ENCODE data around the gene PCBP3. TPM values are rescaled to one million over a fixed set of nuclear protein-coding genes. Genes with fewer than 3 reads are reported as not detected.
"Not testable (repeated sequence)": the region's sequence is repeated elsewhere in the genome, so short reads cannot be mapped to it uniquely, and the experiment has no call there.

PCBP3 gene
- total and polyA plus RNA-seq, 12 donors: 1.7 to 15.8 (median 4.7) TPM

DNA sequence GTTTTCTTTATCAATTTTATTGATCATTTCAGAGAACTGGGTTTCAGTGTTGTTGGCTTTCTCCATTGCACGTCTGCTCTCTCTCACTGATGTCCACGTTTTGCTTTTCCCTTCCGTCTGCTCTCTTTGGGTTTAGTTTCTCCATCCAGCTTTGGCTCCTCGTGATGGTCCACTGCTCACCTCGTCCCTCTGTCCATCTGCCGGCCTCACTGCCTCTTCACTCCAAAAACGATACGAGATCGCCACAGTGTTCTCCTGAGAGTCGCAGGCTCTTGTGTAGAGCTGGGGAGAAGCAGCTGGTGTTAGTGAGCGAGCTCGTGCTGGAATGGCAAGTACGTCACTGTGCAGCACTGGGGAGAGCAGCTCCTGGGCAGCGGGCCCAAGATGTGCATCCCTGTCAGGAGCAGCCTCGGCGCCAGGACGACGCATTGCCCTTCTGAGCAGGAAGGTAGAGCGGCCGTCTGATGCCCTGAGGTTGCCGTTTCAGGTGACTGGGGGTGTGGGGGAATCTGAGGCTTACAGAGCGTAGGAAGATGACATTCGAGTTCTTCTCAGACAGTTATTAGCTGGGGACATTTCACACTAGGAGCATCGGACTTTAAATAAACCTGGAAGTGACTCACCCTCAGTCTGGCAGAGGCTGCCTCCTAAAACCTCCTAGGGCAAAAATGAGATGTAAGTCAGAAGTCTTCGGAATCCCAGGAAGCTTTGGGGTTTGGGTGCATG lies 31.4 kb upstream of the PCBP3 start:
- no peak overlapping the region for H3K27ac ChIP-seq
- DNase-seq: no peak
- no peak overlapping the region for H3K4me3 ChIP-seq
- no peak for TF ChIP-seq POLR2A (IDR thresholded peaks at IDR 0.05)
- TF ChIP-seq, protein P1, sequence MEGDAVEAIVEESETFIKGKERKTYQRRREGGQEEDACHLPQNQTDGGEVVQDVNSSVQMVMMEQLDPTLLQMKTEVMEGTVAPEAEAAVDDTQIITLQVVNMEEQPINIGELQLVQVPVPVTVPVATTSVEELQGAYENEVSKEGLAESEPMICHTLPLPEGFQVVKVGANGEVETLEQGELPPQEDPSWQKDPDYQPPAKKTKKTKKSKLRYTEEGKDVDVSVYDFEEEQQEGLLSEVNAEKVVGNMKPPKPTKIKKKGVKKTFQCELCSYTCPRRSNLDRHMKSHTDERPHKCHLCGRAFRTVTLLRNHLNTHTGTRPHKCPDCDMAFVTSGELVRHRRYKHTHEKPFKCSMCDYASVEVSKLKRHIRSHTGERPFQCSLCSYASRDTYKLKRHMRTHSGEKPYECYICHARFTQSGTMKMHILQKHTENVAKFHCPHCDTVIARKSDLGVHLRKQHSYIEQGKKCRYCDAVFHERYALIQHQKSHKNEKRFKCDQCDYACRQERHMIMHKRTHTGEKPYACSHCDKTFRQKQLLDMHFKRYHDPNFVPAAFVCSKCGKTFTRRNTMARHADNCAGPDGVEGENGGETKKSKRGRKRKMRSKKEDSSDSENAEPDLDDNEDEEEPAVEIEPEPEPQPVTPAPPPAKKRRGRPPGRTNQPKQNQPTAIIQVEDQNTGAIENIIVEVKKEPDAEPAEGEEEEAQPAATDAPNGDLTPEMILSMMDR (IDR thresholded peaks at IDR 0.05): no peak
- intact Hi-C loops (cut with DNase I): no loop called here
- no peaks in the 10 kb centered on the region for H3K4me1 ChIP-seq (replicated peaks in 1 of 2)
- H3K36me3 ChIP-seq (replicated peaks in 1 of 2): no peaks in the 10 kb centered on the region
- no peaks in the 10 kb centered on the region for H3K9me3 ChIP-seq (replicated peaks in 1 of 3)
- H3K27me3 ChIP-seq: no peaks in the 10 kb centered on the region
- 67 to 70% (median 69%) methylated on average over 22 to 25 of the region's 25 CpGs for WGBS, 4 donors

DNA sequence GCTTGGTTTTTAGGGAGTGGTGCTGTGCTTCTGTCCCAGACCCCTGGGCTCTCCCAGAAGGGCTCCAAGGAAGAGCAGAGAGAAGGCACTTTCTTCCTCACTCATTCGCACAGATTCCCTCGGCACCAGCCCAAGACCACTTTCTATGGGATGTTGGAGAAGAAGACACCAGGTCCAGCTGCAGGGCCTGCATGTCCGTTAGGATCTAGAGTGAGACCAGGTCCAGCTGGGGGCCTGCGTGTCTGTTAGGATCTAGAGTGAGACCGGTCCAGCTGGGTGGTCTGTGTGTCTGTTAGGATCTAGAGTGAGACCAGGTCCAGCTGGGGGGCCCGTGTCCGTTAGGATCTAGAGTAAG lies 30.9 kb upstream of the PCBP3 start:
- WGBS, 4 donors: 85 to 100% (median 92%) methylated on average over 2 to 5 of the region's 7 CpGs
- DNase-seq; H3K27ac ChIP-seq; H3K27me3 ChIP-seq; intact Hi-C loops (cut with DNase I); H3K4me3 ChIP-seq; H3K36me3 ChIP-seq (replicated peaks in 1 of 2); H3K9me3 ChIP-seq (replicated peaks in 1 of 3); H3K4me1 ChIP-seq (replicated peaks in 1 of 2): not testable (repeated sequence)

DNA sequence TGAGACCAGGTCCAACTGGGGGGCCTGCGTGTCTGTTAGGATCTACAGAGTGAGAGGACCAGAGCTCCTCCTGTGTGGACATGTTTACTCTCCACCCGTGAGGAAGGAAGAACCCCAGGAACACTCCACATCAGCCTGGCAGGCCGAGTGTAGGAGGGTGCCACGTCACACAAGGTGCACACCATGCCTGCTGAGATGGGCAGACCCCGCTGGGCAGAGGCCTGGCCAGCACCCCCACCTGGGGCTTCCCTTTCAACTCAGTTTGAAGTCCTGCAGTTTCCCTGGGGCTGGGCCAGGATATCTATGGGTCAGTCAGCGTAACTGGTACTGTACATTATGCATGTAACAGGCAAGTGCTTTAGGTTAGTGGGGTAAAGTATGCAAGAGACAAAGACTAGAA lies 30.1 kb upstream of the PCBP3 start:
- H3K27me3 ChIP-seq: no peaks in the 10 kb centered on the region
- H3K36me3 ChIP-seq (replicated peaks in 1 of 2): no peaks in the 10 kb centered on the region
- peaks cover 0 to 7% of the 10 kb centered on the region in 2 donors for H3K4me1 ChIP-seq (replicated peaks in 1 of 2)
- H3K27ac ChIP-seq: no peak overlapping the region
- no peak for TF ChIP-seq POLR2A (IDR thresholded peaks at IDR 0.05)
- TF ChIP-seq, protein P1 (IDR thresholded peaks at IDR 0.05): no peak
- intact Hi-C loops (cut with DNase I): no loop called here
- no peak for DNase-seq
- no peak overlapping the region for H3K4me3 ChIP-seq
- 60 to 86% (median 85%) methylated on average over 5 to 6 of the region's 6 CpGs for WGBS, 4 donors
- H3K9me3 ChIP-seq (replicated peaks in 1 of 3): no peaks in the 10 kb centered on the region

DNA sequence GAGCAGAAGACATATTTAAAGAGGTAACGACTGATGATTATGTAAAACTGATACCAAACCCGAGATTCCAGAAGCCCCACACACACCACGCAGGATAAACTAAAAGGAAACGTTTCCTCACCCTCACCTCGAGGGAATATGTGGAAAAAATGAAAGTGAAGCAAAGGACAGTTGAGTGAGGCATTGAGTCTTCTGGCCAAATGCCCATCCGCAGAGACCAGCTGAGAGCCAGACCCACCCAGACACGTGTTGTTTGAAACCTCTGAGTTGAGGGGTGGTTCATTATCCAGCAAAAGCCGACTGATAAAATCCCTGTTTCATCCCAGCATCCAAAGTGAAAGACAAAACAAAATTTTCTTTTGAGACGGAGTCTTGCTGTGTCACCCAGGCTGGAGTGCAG lies 29.6 kb upstream of the PCBP3 start:
- TF ChIP-seq POLR2A (IDR thresholded peaks at IDR 0.05): no peak
- intact Hi-C loops (cut with DNase I): no loop called here
- Histone ChIP-seq H3K4me3 (no peak overlapping the region), H3K9me3 (replicated peaks in 1 of 3) (no peaks in the 10 kb centered on the region), H3K36me3 (replicated peaks in 1 of 2) (no peaks in the 10 kb centered on the region), H3K4me1 (replicated peaks in 1 of 2) (peaks cover 0 to 7% of the 10 kb centered on the region in 2 donors), H3K27me3 (no peaks in the 10 kb centered on the region), H3K27ac (no peak overlapping the region)
- no peak for DNase-seq
- WGBS, 4 donors: 55 to 63% (median 59%) methylated on average over 9 of the region's 9 CpGs

DNA sequence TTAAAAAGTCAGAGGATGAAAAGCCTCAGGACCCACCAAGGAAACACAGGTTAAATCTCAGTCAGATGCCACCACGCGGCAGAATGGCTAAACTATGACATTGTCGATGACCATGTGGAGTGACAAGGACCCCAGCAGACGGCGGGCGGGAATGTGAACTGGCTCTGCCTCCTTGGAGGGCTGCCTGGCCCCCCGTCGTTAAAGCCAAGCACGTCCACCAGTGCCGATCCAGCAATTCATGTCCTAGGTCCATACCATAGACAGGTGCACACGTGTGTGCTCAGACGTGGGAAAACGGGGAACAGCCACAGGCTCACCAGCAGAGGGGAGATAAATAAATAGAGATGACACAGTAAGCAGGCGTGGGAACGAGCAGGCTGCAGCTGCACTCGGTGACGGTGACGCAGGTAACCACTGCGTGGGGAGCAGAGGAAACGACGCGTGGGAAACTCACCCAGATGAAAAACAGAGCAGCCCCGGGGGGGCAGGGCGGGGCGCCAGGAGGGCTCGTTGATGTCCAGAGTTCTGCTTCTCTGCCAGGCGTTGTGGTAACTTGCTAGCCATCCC lies 28.3 kb upstream of the PCBP3 start:
- peaks cover 6% of the 10 kb centered on the region for H3K27me3 ChIP-seq
- no peak overlapping the region for H3K27ac ChIP-seq

More for the DNA sequence above, 28.3 kb upstream of the PCBP3 start:
- TF ChIP-seq, protein P1 (IDR thresholded peaks at IDR 0.05): no peak
- no peak for TF ChIP-seq POLR2A (IDR thresholded peaks at IDR 0.05)
- Histone ChIP-seq H3K4me1 (replicated peaks in 1 of 2) (peaks cover 0 to 7% of the 10 kb centered on the region in 2 donors), H3K36me3 (replicated peaks in 1 of 2) (no peaks in the 10 kb centered on the region), H3K4me3 (no peak overlapping the region), H3K9me3 (replicated peaks in 1 of 3) (no peaks in the 10 kb centered on the region)
- DNase-seq: peak in 1 of 7 donors; percentile 74
- 56 to 58% (median 56%) methylated on average over 27 of the region's 27 CpGs for WGBS, 4 donors
- intact Hi-C loops (cut with DNase I): no loop called here
